ENCODE results near the gene COL23A1. TPM values are rescaled to one million over a fixed set of nuclear protein-coding genes. Genes with fewer than 3 reads are reported as not detected.

COL23A1 gene
- total RNA-seq, 2 donors from 2014 or later: 1.5 to 2.5 TPM

DNA sequence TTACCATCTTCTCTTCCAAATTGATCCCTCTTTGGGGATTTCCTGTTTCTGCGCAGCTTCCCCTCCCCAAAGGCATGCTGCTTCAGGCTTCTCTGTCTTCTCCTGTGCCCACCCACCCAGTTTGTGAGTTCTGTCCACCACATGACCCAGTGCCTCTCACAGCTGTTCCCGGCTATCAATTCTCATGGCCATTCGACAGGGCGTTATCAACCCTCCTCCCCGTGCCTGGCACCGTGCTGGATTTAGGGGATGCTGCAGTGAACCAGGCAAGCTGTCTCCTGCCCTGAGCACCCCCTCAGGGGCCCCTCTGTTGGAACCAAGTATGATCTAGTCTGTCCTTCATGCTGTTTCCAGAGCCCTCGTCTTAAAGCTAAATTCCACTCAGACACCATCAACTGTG lies 38.7 kb downstream of the COL23A1 start:
- Histone ChIP-seq H3K36me3 (no peaks in the 10 kb centered on the region), H3K27me3 (replicated peaks; ENCODE audit: insufficient read depth) (no peaks in the 10 kb centered on the region), H3K4me1 (ENCODE audit: control insufficient read depth in 1 of 2, low read depth in 2 of 2) (no peaks in the 10 kb centered on the region), H3K4me3 (no peak overlapping the region), H3K9me3 (no peaks in the 10 kb centered on the region), H3K27ac (no peak overlapping the region)
- no peak for DNase-seq (ENCODE audit: low spot score)
- no peak for ATAC-seq (ENCODE audit: insufficient number of reproducible peaks, low FRiP score, low read depth)
- TF ChIP-seq, protein P1, sequence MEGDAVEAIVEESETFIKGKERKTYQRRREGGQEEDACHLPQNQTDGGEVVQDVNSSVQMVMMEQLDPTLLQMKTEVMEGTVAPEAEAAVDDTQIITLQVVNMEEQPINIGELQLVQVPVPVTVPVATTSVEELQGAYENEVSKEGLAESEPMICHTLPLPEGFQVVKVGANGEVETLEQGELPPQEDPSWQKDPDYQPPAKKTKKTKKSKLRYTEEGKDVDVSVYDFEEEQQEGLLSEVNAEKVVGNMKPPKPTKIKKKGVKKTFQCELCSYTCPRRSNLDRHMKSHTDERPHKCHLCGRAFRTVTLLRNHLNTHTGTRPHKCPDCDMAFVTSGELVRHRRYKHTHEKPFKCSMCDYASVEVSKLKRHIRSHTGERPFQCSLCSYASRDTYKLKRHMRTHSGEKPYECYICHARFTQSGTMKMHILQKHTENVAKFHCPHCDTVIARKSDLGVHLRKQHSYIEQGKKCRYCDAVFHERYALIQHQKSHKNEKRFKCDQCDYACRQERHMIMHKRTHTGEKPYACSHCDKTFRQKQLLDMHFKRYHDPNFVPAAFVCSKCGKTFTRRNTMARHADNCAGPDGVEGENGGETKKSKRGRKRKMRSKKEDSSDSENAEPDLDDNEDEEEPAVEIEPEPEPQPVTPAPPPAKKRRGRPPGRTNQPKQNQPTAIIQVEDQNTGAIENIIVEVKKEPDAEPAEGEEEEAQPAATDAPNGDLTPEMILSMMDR (IDR thresholded peaks at IDR 0.05): peak; percentile 1

DNA sequence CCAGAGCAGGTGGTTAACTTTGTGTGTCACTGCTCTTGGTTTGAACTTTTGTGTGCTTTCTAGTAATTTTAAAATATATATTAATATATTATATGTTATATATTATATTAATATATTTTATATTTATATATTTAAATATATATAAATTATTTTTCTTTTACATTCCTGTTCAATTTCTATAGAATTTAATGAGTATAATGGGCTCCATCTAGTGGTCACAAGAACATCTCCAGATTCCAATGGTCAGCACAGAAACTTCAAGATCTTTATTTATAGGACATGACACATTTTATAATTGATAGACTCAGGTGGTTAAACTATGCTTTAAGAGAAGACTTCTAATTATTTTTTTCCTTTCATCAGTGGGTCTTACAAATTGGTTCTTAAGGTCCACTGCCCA lies 39.1 kb downstream of the COL23A1 start:
- no peaks in the 10 kb centered on the region for H3K9me3 ChIP-seq
- ATAC-seq (ENCODE audit: insufficient number of reproducible peaks, low FRiP score, low read depth) (no peak), DNase-seq (ENCODE audit: low spot score) (no peak)
- H3K4me3 ChIP-seq: no peak overlapping the region
- H3K36me3 ChIP-seq: no peaks in the 10 kb centered on the region
- H3K27ac ChIP-seq: no peak overlapping the region
- H3K27me3 ChIP-seq (replicated peaks; ENCODE audit: insufficient read depth): no peaks in the 10 kb centered on the region
- H3K4me1 ChIP-seq (ENCODE audit: control insufficient read depth in 1 of 2, low read depth in 2 of 2): no peaks in the 10 kb centered on the region
- TF ChIP-seq, protein P1 (IDR thresholded peaks at IDR 0.05): peak; percentile 44

DNA sequence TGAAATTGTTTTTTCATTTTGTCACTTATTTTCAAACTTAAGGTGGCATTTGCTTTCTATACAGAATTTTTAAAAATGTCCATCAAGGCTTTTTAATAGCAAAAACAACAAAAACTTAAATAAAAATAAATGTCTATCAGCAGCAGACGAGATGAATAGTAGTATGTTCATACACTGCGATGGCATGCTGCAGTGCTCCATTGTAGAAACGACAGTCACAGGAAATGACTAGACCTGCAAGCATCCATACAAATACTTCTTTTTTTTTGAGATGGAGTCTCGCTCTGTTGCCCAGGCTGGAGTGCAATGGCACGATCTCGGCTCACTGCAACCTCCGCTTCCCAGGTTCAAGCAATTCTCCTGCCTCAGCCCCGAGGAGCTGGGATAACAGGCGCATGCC lies 41.4 kb downstream of the COL23A1 start:
- no peaks in the 10 kb centered on the region for H3K27me3 ChIP-seq (replicated peaks; ENCODE audit: insufficient read depth)
- DNase-seq (ENCODE audit: low spot score) (no peak), ATAC-seq (ENCODE audit: insufficient number of reproducible peaks, low FRiP score, low read depth) (no peak)
- H3K27ac ChIP-seq: no peak overlapping the region
- H3K36me3 ChIP-seq: no peaks in the 10 kb centered on the region
- H3K4me3 ChIP-seq: no peak overlapping the region
- TF ChIP-seq, protein P1 (IDR thresholded peaks at IDR 0.05): no peak
- no peaks in the 10 kb centered on the region for H3K4me1 ChIP-seq (ENCODE audit: control insufficient read depth in 1 of 2, low read depth in 2 of 2)
- H3K9me3 ChIP-seq: no peaks in the 10 kb centered on the region

DNA sequence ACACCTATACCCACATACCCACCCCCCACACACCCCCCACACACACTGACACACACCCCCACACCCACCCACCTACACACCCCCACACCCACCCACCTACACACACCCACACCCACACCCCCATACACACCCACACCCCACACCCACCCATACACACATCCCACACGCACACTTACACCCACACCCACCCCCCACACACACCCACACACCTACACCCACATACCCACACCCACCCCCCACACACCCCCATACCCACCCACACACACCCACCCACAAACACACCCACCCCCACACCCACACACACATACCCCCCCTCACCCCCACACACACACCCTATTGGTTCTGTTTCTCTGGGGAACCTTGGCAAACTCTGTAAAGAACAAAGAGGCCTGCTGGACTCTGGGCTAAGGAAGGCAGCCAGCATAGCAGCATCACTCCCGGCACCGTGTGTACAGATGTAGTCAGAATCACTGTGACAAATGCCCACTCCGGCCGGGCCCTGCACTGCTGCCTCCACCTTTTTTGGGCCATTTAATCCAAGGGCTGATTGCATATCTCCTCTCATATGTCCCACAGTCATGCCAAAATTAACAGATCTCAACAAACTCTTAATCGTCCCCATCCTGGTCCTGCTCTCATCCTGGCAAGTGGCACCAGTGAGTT lies 42.3 kb downstream of the COL23A1 start:
- Histone ChIP-seq H3K4me3 (no peak overlapping the region), H3K4me1 (ENCODE audit: control insufficient read depth in 1 of 2, low read depth in 2 of 2) (no peaks in the 10 kb centered on the region), H3K36me3 (no peaks in the 10 kb centered on the region), H3K27ac (no peak overlapping the region), H3K9me3 (no peaks in the 10 kb centered on the region), H3K27me3 (replicated peaks; ENCODE audit: insufficient read depth) (no peaks in the 10 kb centered on the region)
- TF ChIP-seq, protein P1 (IDR thresholded peaks at IDR 0.05): no peak
- DNase-seq (ENCODE audit: low spot score) (no peak), ATAC-seq (ENCODE audit: insufficient number of reproducible peaks, low FRiP score, low read depth) (no peak)

DNA sequence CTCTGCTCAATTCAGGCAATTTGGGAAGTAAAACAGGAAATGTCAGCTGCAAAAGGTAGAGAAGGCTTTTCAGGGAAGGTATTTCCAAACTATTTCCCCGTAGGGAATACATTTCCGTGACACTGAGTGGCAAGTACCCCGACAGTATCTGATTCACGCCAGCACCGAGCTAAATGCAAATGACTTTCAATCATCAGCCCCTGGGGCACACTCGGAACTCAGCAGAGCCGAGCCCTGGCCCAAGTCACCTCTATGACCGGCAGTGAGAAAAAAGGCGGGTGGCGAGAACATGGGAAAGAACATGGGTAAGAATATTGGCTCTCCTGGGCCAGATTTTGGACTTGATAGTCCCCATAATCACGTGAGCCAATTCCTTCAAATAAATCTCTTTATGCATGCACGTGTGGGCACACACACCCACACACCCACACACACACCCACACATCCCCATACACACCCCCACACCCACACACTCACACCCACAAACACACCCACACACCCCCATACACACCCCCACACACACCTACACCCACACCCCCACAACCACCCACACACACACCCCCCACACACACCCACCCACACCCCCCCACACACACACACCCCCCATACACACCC lies 43.0 kb downstream of the COL23A1 start:
- no peak for ATAC-seq (ENCODE audit: insufficient number of reproducible peaks, low FRiP score, low read depth)

More for the DNA sequence above, 43.0 kb downstream of the COL23A1 start:
- Histone ChIP-seq H3K4me1 (ENCODE audit: control insufficient read depth in 1 of 2, low read depth in 2 of 2) (peaks cover 0 to 3% of the 10 kb centered on the region in 2 donors), H3K27me3 (replicated peaks; ENCODE audit: insufficient read depth) (no peaks in the 10 kb centered on the region), H3K9me3 (no peaks in the 10 kb centered on the region), H3K36me3 (no peaks in the 10 kb centered on the region), H3K4me3 (no peak overlapping the region), H3K27ac (no peak overlapping the region)
- no peak for DNase-seq (ENCODE audit: low spot score)
- TF ChIP-seq, protein P1 (IDR thresholded peaks at IDR 0.05): no peak

Data from thoracic aorta (tissue), 2 donors.